Keratinocyte (primary cell): ENCODE data around the gene CYP27B1. TPM values are rescaled to one million over a fixed set of nuclear protein-coding genes. Genes with fewer than 3 reads are reported as not detected.

ENCODE experiments used
- DNase-seq: peaks from one replicate; pipeline ENCODE4 v3.0.0-alpha.2; 2011; ENCODE audit warnings: low read depth, missing footprints, low spot score
- FAIRE-seq: peaks from 2 replicates; lab custom pipeline; 2011; peaks lifted over from hg19 to GRCh38; lab: Jason Lieb, UNC
- H2AFZ ChIP-seq: 2 replicates; pipeline ENCODE4 v1.6.0; 2012; ENCODE audit warnings: low read length, control low read depth, inconsistent platforms; ENCODE audit not compliant: control insufficient read depth
- H3K27ac ChIP-seq: 2 replicates; pipeline ENCODE4 v1.5.1; 2011; ENCODE audit warnings: low read length; ENCODE audit not compliant: control insufficient read depth, insufficient read depth
- H3K27me3 ChIP-seq: 3 replicates; pipeline ENCODE4 v1.6.0; 2011; ENCODE audit warnings: low read length; ENCODE audit not compliant: control insufficient read depth, insufficient read depth; ENCODE audit errors: extremely low read depth
- H3K36me3 ChIP-seq, 2 experiments: 2 replicates in 1 of 2; 3 replicates in 1 of 2; pipeline ENCODE4 v1.5.1; 2011; ENCODE audit warnings: low read length in 2 of 2, mild to moderate bottlenecking in 1 of 2; ENCODE audit not compliant: control insufficient read depth in 2 of 2, insufficient read depth in 2 of 2; ENCODE audit errors: extremely low read depth in 1 of 2
- H3K4me1 ChIP-seq: 3 replicates; pipeline ENCODE4 v1.5.1; 2011; ENCODE audit warnings: low read length; ENCODE audit not compliant: control insufficient read depth, insufficient read depth; ENCODE audit errors: extremely low read depth
- H3K4me2 ChIP-seq: 3 replicates; pipeline ENCODE4 v1.6.0; 2011; ENCODE audit warnings: low read depth, low read length; ENCODE audit not compliant: control insufficient read depth, insufficient read depth; ENCODE audit errors: extremely low read depth
- H3K4me3 ChIP-seq, 3 experiments: fragments of 200-600 bp in 1 of 3; sonication (generic) in 1 of 3; 2 replicates in 2 of 3; 3 replicates in 1 of 3; pipeline ENCODE4 v1.5.1; 2011 to 2016; ENCODE audit warnings: low read length in 3 of 3, mild to moderate bottlenecking in 3 of 3, control low read depth in 2 of 3, inconsistent platforms in 1 of 3, low read depth in 1 of 3, mixed read lengths in 1 of 3, mixed run types in 1 of 3, moderate library complexity in 1 of 3; ENCODE audit not compliant: control insufficient read depth in 2 of 3, insufficient read depth in 2 of 3; ENCODE audit errors: extremely low read depth in 1 of 3
- H3K79me2 ChIP-seq: 2 replicates; pipeline ENCODE4 v1.6.0; 2012; ENCODE audit warnings: low read length; ENCODE audit not compliant: control insufficient read depth, insufficient read depth
- H3K9ac ChIP-seq: 3 replicates; pipeline ENCODE4 v1.6.0; 2011; ENCODE audit warnings: low read length; ENCODE audit not compliant: control insufficient read depth, insufficient read depth; ENCODE audit errors: extremely low read depth
- H3K9me1 ChIP-seq: 3 replicates; pipeline ENCODE4 v1.6.0; 2011; ENCODE audit warnings: low read length; ENCODE audit not compliant: control insufficient read depth, insufficient read depth; ENCODE audit errors: extremely low read depth
- H3K9me3 ChIP-seq: 2 replicates; pipeline ENCODE4 v1.5.1; 2012; ENCODE audit warnings: low read depth, low read length; ENCODE audit not compliant: control insufficient read depth
- H4K20me1 ChIP-seq: 3 replicates; pipeline ENCODE4 v1.6.0; 2011; ENCODE audit warnings: low read length; ENCODE audit not compliant: control insufficient read depth, insufficient read depth; ENCODE audit errors: extremely low read depth
- CTCF ChIP-seq, 3 experiments: IDR thresholded peaks in 1 of 3; conservative IDR thresholded peaks in 1 of 3; optimal IDR thresholded peaks in 1 of 3; 2 replicates in 2 of 3; 3 replicates in 1 of 3; pipeline versions ENCODE3 to v1.5.1; 2011; ENCODE audit warnings: low read length in 3 of 3, mild to moderate bottlenecking in 3 of 3, moderate library complexity in 2 of 3, control low read depth in 1 of 3, inconsistent platforms in 1 of 3; ENCODE audit not compliant: insufficient read depth in 2 of 3; ENCODE audit errors: extremely low read depth in 1 of 3
- EZH2 ChIP-seq: IDR thresholded peaks from one replicate; pipeline ENCODE4 v1.6.1; 2012; ENCODE audit warnings: inconsistent platforms, mild to moderate bottlenecking, low read length, moderate library complexity
- dilution Hi-C: fragments of 300-500 bp; cut with MboI; formaldehyde crosslinking; loops from one replicate; pipeline ENCODE4 v1.7.0; 2020; ENCODE audit warnings: low sequenced_read_pairs; ENCODE audit not compliant: extremely low pct_ligation_motif_present
- polyA plus RNA-seq, 5 experiments: library from polyadenylated mRNA; depleted of rRNA in 3 of 5; stranded (reverse) in 3 of 5; stranded (forward) in 1 of 5; unstranded in 1 of 5; fragments of >200 nt; gene quantifications; 1 replicate in 1 of 5; 2 replicates in 3 of 5; 3 replicates in 1 of 5; pipeline versions ENCODE4 v1.2.1 to v1.2.3, GENCODE V29; 2011 to 2012; ENCODE audit warnings: missing spikeins in 2 of 5, low read depth in 1 of 5, low replicate concordance in 1 of 5

Gene CYP27B1
- polyA plus RNA-seq, 1 donor (not counting 4 experiments of a cell fraction or from before 2014, with no cell fraction given) = 33.6 TPM

DNA sequence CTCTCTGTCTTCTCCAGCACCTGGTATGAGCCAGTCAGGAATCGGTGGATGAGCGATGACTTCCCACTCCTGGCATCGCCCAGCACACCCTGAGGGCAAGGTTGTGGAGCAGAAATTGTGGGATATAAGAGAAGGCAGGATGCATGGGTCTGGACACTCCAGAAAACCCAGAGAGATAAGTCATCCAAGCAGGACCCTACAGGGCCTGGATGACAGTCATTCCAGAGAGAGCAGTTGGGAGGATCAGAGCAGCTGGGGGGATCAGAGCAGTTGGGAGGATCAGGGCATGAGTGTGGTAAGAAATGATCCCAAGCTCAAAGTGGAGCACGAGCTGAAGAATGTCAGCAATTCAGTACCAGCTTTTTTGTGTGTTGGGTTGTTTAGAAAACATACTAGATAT is 32.3 kb downstream of the CYP27B1 start:
- Histone ChIP-seq H3K4me2 (no peak overlapping the region), H3K36me3 (no peaks in the 10 kb centered on the region), H3K9me3 (no peaks in the 10 kb centered on the region), H3K4me1 (peaks cover 15% of the 10 kb centered on the region), H3K79me2 (no peaks in the 10 kb centered on the region), H3K9me1 (no peaks in the 10 kb centered on the region), H3K4me3 (no peak overlapping the region), H3K27me3 (peaks cover 46% of the 10 kb centered on the region), H3K27ac (no peak overlapping the region), H2AFZ (no peak overlapping the region), H4K20me1 (no peaks in the 10 kb centered on the region), H3K9ac (no peak overlapping the region)
- no peak for DNase-seq
- TF ChIP-seq EZH2 (no peak), CTCF (optimal IDR thresholded peaks at IDR 0.05 in 1 of 3, IDR thresholded peaks at IDR 0.05 in 1 of 3, conservative IDR thresholded peaks at IDR 0.05 in 1 of 3; ENCODE audit: extremely low read depth in 1 of 3, insufficient read depth in 2 of 3, low read length in 3 of 3) (no peak)
- dilution Hi-C loops = loop anchor here (25.0 kb wide), 1 partner anchor 147 kb away; the partner anchor contains the start of gene PIP4K2C
- FAIRE-seq = no peak

- Histone ChIP-seq H2AFZ (no peak overlapping the region), H3K9ac (no peak overlapping the region), H3K27ac (no peak overlapping the region), H3K79me2 (no peaks in the 10 kb centered on the region), H3K9me3 (no peaks in the 10 kb centered on the region), H3K4me2 (no peak overlapping the region), H3K4me1 (peaks cover 15% of the 10 kb centered on the region), H4K20me1 (no peaks in the 10 kb centered on the region), H3K4me3 (no peak overlapping the region), H3K27me3 (peaks cover 40% of the 10 kb centered on the region), H3K36me3 (no peaks in the 10 kb centered on the region), H3K9me1 (no peaks in the 10 kb centered on the region)
- DNase-seq (no peak), FAIRE-seq (no peak)
- no peak for TF ChIP-seq EZH2
- no peak for TF ChIP-seq CTCF (optimal IDR thresholded peaks at IDR 0.05 in 1 of 3, IDR thresholded peaks at IDR 0.05 in 1 of 3, conservative IDR thresholded peaks at IDR 0.05 in 1 of 3; ENCODE audit: extremely low read depth in 1 of 3, insufficient read depth in 2 of 3, low read length in 3 of 3)
- dilution Hi-C loops = loop anchor here (25.0 kb wide), 1 partner anchor 147 kb away; the partner anchor contains the start of gene PIP4K2C
Observed at GRCh38 chr12:57733928-57734327, 33.0 kb downstream of the CYP27B1 start.
